Endothelial cell (in vitro differentiated cells): ENCODE measurements around the gene MRPL33. TPM values are rescaled to one million over a fixed set of nuclear protein-coding genes. Genes with fewer than 3 reads are reported as not detected.

Experiments used
- DNase-seq: peaks from one replicate; pipeline ENCODE4 v3.0.0; 2021; ENCODE audit warnings: low spot score
- H3K27ac Mint-ChIP-seq: one replicate; pipeline ENCODE4 v1.8.0; 2021; ENCODE audit warnings: mixed read lengths, inconsistent platforms; ENCODE audit not compliant: unreplicated experiment
- H3K27me3 Mint-ChIP-seq: one replicate; pipeline ENCODE4 v1.8.0; 2021; ENCODE audit warnings: mild to moderate bottlenecking, moderate library complexity, mixed read lengths, inconsistent platforms; ENCODE audit not compliant: unreplicated experiment
- H3K36me3 Mint-ChIP-seq: one replicate; pipeline ENCODE4 v1.8.0; 2021; ENCODE audit warnings: mild to moderate bottlenecking, low read depth, mixed read lengths, inconsistent platforms; ENCODE audit not compliant: unreplicated experiment
- H3K4me1 Mint-ChIP-seq: one replicate; pipeline ENCODE4 v1.8.0; 2021; ENCODE audit warnings: mild to moderate bottlenecking, mixed read lengths, inconsistent platforms; ENCODE audit not compliant: unreplicated experiment
- H3K4me3 Mint-ChIP-seq: one replicate; pipeline ENCODE4 v1.8.0; 2021; ENCODE audit warnings: mild to moderate bottlenecking, mixed read lengths, inconsistent platforms; ENCODE audit not compliant: unreplicated experiment
- H3K9me3 Mint-ChIP-seq: one replicate; pipeline ENCODE4 v1.8.0; 2021; ENCODE audit warnings: mixed read lengths, inconsistent platforms; ENCODE audit not compliant: unreplicated experiment
- total RNA-seq: library from RNA; stranded (reverse); fragmentation: NEBNext Ultra II Directional; extraction: Animal tissue kit (Norgen Biotek cat#: 25700); gene quantifications from one replicate; pipeline ENCODE4 v1.2.1, GENCODE V29; 2021; ENCODE audit not compliant: unreplicated experiment
- TF ChIP-seq, protein P1 (sequence below): fragments of 200-600 bp; sonication (generic); IDR thresholded peaks from one replicate; pipeline ENCODE4 v1.5.0; 2021; ENCODE audit warnings: antibody characterized with exemption; ENCODE audit not compliant: unreplicated experiment

The MRPL33 gene
- total RNA-seq, 1 donor from 2014 or later = 52.0 TPM

GRCh38 chr2:27781496-27781895 is 10.0 kb downstream of the MRPL33 start:
- Mint-ChIP-seq H3K27ac (no peak overlapping the region), H3K4me3 (no peak overlapping the region), H3K9me3 (no peaks in the 10 kb centered on the region), H3K36me3 (peaks cover 3% of the 10 kb centered on the region), H3K4me1 (peaks cover 15% of the 10 kb centered on the region), H3K27me3 (no peaks in the 10 kb centered on the region)
- TF ChIP-seq, protein P1, sequence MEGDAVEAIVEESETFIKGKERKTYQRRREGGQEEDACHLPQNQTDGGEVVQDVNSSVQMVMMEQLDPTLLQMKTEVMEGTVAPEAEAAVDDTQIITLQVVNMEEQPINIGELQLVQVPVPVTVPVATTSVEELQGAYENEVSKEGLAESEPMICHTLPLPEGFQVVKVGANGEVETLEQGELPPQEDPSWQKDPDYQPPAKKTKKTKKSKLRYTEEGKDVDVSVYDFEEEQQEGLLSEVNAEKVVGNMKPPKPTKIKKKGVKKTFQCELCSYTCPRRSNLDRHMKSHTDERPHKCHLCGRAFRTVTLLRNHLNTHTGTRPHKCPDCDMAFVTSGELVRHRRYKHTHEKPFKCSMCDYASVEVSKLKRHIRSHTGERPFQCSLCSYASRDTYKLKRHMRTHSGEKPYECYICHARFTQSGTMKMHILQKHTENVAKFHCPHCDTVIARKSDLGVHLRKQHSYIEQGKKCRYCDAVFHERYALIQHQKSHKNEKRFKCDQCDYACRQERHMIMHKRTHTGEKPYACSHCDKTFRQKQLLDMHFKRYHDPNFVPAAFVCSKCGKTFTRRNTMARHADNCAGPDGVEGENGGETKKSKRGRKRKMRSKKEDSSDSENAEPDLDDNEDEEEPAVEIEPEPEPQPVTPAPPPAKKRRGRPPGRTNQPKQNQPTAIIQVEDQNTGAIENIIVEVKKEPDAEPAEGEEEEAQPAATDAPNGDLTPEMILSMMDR = no peak
- no peak for DNase-seq

DNA sequence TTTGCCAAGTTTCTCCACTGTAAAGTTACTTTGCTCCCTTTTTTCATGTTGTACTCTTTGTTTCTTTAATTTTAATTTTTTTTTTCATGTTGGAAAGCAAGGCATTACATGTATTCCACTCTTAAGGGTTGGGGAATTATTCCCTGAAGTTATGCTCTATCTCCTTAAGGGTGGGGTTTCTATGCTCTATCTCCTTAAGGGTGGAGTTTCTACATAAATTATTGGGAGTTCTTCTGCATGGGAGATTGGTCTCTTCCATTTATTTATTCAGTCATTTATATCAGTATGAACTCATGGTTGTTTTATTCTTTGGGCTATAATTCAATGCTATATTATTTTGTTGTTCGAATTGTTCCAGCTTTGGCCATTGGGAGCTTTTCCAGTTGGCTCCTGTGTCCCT is 11.2 kb downstream of the MRPL33 start:
- H3K4me3 Mint-ChIP-seq = no peak overlapping the region
- TF ChIP-seq, protein P1 = no peak
- H3K9me3 Mint-ChIP-seq = no peaks in the 10 kb centered on the region
- H3K27ac Mint-ChIP-seq = no peak overlapping the region
- H3K4me1 Mint-ChIP-seq = peaks cover 15% of the 10 kb centered on the region
- H3K27me3 Mint-ChIP-seq = no peaks in the 10 kb centered on the region
- no peak for DNase-seq
- H3K36me3 Mint-ChIP-seq = peaks cover 3% of the 10 kb centered on the region

- peaks cover 4% of the 10 kb centered on the region for H3K36me3 Mint-ChIP-seq
- TF ChIP-seq, protein P1 = no peak
- no peak for DNase-seq
- H3K27me3 Mint-ChIP-seq = peaks cover 2% of the 10 kb centered on the region
- no peak overlapping the region for H3K27ac Mint-ChIP-seq
- H3K4me1 Mint-ChIP-seq = peaks cover 13% of the 10 kb centered on the region
- no peak overlapping the region for H3K4me3 Mint-ChIP-seq
- no peaks in the 10 kb centered on the region for H3K9me3 Mint-ChIP-seq
Observed at GRCh38 chr2:27790796-27791195, 19.3 kb downstream of the MRPL33 start.

GRCh38 chr2:27792759-27793158 is 21.2 kb downstream of the MRPL33 start:
- no peak for DNase-seq
- Mint-ChIP-seq H3K4me1 (peaks cover 23% of the 10 kb centered on the region), H3K9me3 (no peaks in the 10 kb centered on the region), H3K27ac (no peak overlapping the region), H3K36me3 (peaks cover 7% of the 10 kb centered on the region), H3K4me3 (no peak overlapping the region), H3K27me3 (peaks cover 5% of the 10 kb centered on the region)
- TF ChIP-seq, protein P1 = no peak

GRCh38 chr2:27795093-27795834 is 23.7 kb downstream of the MRPL33 start:
- DNase-seq = no peak
- Mint-ChIP-seq H3K27ac (peak overlapping the region; percentile 87), H3K4me3 (peak overlapping the region; percentile 4), H3K27me3 (peaks cover 8% of the 10 kb centered on the region), H3K36me3 (peaks cover 3% of the 10 kb centered on the region), H3K9me3 (no peaks in the 10 kb centered on the region), H3K4me1 (peaks cover 29% of the 10 kb centered on the region)
- TF ChIP-seq, protein P1 = no peak
